Measurements from ENCODE around the gene GLS.
A peak's percentile ranks its signal among the peaks of the same experiment; 100 is the strongest.
"Not testable (repeated sequence)": the region's sequence is repeated elsewhere in the genome, so short reads cannot be mapped to it uniquely, and the experiment has no call there.

Gene GLS

GRCh38 chr2:190973726-190974628, 93.4 kb downstream of the GLS start:
- no peak for DNase-seq

GRCh38 chr2:190974629-190975361, 94.2 kb downstream of the GLS start:
- DNase-seq = no peak

DNA sequence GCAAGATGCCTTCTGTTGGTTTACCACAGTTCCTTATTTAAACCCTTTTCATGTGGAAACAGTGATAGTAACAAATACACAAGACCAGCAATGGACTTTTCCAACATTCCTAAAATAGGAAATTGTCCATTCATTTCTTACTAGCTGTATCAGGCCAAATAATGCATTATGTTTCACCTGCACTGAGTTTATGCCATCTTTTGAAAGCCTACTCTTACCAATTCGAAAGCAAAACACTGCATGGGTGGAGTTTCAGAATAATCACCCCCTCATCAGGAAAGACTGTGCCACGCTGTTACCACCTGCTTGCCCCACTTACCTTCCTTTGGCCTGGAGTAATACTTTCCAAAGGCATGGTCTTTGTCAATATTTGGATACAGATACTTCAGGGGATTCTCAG, 95.9 kb downstream of the GLS start:
- DNase-seq = no peak

DNA sequence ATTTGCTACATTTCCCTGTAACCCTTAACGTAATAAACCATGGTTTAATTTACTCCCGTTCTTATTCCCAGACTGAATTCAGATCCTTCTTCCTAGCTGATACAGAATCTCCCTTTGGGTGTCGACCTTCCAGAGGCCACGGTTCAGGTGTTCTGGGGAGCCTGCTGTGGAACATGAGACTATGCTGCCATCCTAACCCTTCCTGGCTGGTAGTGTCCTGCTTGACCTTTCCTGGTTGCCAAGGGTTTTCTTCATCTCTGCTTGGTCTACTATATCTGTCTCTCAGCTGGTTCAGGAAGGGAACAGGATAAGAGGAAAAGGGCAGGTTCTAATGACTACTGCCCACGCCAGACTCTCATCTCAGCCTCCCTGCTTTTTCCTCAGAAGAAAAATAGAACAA, 96.9 kb downstream of the GLS start:
- DNase-seq = no peak

GRCh38 chr2:190978389-190979053, 97.9 kb downstream of the GLS start:
- no peak for DNase-seq

DNA sequence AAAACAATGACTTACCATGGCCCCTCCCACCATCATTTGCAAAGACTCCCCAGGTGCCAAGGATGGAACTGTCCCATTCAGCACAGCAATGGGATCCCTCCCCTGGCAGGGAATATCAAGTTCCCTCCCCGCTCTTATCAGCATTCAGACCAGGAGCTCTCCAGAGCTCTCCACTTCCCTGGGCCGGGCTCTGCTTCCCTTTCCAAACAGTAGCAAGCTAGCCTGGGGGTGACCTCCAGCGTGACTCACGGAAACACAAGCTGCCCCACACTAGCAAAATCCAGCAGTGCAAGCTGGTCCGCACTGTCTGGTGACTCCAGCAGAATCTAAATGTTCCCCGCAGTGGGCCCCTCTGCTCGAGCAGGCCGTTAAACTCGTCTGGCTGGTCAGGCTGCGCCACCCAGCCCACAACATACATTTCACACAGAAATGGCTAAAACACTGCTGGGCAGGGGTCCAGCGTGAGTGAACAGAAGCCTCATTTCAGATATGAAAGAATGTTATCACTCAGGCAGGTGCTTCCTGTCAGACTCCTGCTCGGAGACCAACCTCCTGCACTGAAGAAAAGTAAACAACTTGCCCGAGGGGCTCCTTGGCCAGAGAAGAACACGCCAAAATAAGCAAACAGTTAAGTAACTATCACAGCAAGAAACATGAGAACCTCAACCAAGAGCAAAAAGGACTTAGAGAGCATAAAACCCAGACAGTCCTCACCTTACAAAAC, 99.4 kb downstream of the GLS start:
- DNase-seq = peak; percentile 95

DNA sequence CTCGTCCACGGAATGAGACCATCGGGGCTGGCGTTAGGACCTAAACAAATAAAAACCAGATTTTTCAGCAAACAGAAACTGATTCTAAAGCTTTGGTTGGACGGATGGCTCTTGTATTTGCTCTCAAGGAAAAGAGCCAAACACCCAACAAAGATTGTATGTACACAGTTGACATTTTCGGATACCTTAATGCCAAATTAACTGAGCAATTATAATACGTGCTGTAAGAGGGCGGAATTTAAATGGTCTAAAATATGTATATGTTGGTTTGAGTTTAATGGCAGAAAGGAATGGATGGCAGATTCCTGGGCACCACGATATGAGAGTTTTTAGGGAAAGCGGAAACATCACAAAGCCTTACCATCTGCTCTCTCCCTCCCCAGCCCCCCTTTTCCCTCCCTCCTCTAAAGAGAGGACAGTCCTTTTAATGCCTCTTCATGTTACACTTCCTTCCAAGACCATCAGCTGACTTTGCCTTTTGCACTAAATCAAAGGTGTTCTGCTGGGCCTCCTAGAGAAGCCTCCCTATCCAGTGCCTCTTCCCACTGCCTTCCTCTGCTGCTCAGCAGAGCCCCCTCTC, 100.1 kb downstream of the GLS start:
- no peak for DNase-seq

DNA sequence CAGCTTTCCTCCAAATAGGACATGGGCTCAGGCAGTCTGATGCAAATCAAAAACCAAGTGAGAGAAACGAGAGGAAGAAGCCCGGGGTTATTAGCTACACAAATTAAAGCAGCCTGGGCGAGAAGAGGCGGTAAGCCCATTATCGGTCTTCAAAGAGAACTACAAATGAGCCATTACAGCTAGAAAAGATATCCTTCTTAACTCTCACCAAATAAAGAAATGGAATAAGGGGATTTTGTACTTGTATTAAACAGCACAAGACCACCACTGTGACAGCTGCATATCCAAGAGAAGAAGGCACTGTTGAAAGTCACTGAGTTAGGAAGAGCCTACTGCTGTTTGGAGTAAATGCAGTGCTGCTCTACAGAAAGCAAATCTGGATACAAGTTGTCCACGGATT, 100.7 kb downstream of the GLS start:
- DNase-seq = no peak

GRCh38 chr2:190981733-190982132, 101.1 kb downstream of the GLS start:
- no peak for DNase-seq

GRCh38 chr2:190982262-190983034, 101.8 kb downstream of the GLS start:
- DNase-seq = no peak

GRCh38 chr2:190984595-190984994, 104.0 kb downstream of the GLS start:
- DNase-seq = no peak

- DNase-seq = no peak
These were observed 105.8 kb downstream of the GLS start for GRCh38 chr2:190986221-190986953.

GRCh38 chr2:190987116-190987515, 106.5 kb downstream of the GLS start:
- no peak for DNase-seq

DNA sequence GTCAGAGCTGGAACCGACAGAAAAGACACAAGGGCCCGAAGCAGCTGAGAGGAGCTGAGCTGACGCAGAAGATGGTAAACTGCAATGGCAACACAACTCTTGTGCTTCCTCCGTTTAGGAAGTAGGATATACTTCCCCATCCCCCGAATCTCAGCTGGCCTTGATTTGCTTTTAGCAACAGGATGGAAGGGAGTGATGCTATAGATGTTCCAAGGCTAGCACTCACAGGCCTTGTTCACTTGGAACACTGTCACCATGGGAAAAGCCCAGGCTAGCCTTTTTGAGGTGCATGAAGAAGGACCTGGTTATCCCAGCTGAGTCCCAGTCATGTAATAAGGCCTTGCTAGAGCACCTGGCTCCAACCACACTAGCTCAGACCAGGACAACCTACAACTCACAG, 107.3 kb downstream of the GLS start:
- no peak for DNase-seq

- no peak for DNase-seq
These were observed 108.3 kb downstream of the GLS start for GRCh38 chr2:190988910-190989309.

DNA sequence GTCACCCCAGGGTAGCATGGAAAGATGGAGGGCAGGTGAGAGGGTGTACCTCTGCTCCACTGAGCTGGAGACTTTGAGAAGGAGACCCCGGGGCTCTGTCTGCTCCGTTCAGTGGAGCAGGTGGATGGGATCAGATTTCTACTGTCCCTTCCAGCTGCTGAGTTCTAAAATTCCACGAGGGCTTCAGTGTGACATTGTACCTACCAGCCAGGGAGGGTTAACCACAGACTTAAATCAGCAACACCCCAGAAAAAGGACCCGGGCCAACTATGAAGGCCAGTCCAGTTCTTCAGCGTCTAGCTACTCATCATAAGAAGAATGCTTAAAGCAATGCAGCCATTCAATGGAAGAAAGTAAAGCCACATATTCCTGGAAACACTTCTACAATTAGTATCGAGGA, 109.5 kb downstream of the GLS start:
- DNase-seq = no peak

- DNase-seq = no peak
These were observed 112.6 kb downstream of the GLS start for GRCh38 chr2:190993292-190993643.

DNA sequence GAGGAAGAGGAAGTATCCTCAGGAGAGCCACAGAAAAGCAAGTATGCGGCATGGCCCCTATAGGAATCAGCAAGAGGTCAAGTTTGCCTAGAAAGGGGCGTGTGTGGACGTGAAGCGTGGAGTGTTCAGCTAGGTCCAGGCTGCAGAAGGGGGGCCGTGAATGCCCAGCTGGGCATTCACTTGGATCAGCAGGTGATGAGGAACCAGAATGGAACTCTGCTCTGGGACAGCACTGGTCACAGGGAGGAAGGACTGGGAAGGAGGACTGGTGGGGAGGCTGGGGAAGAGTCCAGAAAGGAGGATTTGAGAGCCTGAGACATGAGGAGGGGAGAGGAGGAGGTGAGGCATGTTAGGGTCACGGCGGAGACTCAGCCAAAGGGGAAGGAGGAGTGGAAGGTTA, 113.5 kb downstream of the GLS start:
- no peak for DNase-seq

DNA sequence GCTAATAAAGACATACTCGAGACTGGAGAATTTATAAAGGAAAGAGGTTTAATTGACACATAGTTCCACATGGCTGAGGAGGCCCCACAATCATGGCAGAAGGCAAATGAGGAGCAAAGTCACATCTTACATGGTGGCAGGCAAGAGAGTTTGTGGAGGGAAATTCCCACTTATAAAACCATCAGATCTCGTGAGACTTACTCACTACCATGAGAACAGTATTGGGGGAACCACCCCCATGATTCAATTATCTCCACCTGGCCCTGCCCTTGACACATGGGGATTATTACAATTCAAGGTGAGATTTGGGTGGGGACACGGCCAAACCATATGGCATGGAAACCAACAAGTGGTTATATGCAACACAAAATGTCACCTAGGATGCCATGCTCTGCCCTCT, 114.7 kb downstream of the GLS start:
- not testable (repeated sequence) for DNase-seq

DNA sequence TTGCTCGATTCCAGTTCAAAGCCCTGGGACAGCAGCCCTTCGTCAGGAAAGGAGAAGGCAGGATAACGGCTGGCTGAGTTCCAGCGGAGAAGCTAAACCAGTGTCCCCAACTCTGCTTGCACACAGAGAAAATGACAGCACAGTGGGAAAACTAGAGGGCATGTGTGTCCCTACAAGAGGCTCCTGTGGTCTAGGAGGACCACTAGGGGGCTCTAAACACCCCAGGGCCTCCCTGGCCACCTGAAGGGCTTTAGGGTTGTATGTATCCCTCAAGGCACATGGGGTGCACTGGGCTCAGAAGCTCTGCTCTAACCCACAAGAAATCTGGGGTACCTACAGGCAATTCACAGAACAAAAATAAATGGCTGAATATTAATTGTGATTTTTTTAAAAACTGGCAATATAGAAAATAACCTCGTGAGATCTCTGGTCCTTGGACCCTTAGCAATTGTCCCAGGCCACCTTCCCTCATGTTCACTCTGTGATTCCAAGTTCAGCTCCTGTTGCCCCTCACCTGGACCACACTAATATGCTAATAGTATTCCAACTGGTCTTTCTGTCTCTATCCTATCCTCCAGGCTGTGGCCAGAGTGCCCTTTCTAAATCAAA, 115.8 kb downstream of the GLS start:
- DNase-seq = no peak

DNA sequence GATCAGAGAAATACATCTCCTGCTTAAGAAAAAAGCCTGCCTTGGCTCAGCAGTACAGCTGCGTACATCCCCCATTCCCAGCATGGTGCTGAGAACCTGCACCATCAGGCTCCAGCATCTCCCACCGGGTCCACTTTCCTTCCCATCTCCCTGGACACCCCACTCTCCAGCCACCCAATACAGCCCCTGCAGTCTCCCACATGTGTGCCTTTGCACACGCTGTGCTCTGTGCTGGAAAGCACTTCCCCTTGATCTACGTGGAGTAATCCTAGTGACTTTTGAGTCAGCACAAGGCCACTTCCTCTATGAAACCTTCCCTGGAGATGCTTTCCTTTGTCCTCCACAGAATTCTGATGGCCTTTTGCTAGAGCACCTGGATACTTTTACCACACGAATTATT, 116.3 kb downstream of the GLS start:
- no peak for DNase-seq
